Hepatocyte (in vitro differentiated cells): ENCODE results near the gene CALD1. TPM values are rescaled to one million over a fixed set of nuclear protein-coding genes. Genes with fewer than 3 reads are reported as not detected.

Source experiments
- DNase-seq: peaks from one replicate; pipeline ENCODE4 v3.0.0-alpha.2; 2016; ENCODE audit warnings: low spot score
- H2AFZ ChIP-seq: fragments of 200-600 bp; sonication (generic); 2 replicates; pipeline ENCODE4 v1.6.0; 2016; ENCODE audit warnings: antibody characterized with exemption, mild to moderate bottlenecking
- H3K27ac ChIP-seq: fragments of 200-600 bp; sonication (generic); 2 replicates; pipeline ENCODE4 v1.5.1; 2016; ENCODE audit warnings: mild to moderate bottlenecking
- H3K27me3 ChIP-seq: fragments of 200-600 bp; sonication (generic); 2 replicates; pipeline ENCODE4 v1.6.1; 2016
- H3K36me3 ChIP-seq: fragments of 200-600 bp; sonication (generic); replicated peaks from 2 replicates; pipeline ENCODE4 v1.5.1; 2016; ENCODE audit warnings: low read depth; ENCODE audit not compliant: insufficient read depth
- H3K4me1 ChIP-seq: fragments of 200-600 bp; sonication (generic); 2 replicates; pipeline ENCODE4 v1.5.1; 2016; ENCODE audit warnings: mild to moderate bottlenecking, moderate library complexity; ENCODE audit not compliant: insufficient read depth
- H3K4me2 ChIP-seq: fragments of 200-600 bp; sonication (generic); 2 replicates; pipeline ENCODE4 v1.6.0; 2016
- H3K4me3 ChIP-seq: fragments of 200-600 bp; sonication (generic); 2 replicates; pipeline ENCODE4 v1.5.1; 2016; ENCODE audit warnings: mild to moderate bottlenecking
- H3K79me2 ChIP-seq: fragments of 200-600 bp; sonication (generic); 2 replicates; pipeline ENCODE4 v1.6.0; 2017; ENCODE audit warnings: mild to moderate bottlenecking
- H3K9me2 ChIP-seq: fragments of 200-600 bp; sonication (generic); replicated peaks from 2 replicates; pipeline ENCODE4 v1.6.0; 2017; ENCODE audit warnings: mild to moderate bottlenecking; ENCODE audit not compliant: insufficient read depth
- H3K9me3 ChIP-seq: fragments of 200-600 bp; sonication (generic); 2 replicates; pipeline ENCODE4 v1.5.1; 2016; ENCODE audit warnings: low read depth, mild to moderate bottlenecking
- H4K20me1 ChIP-seq: fragments of 200-600 bp; sonication (generic); 2 replicates; pipeline ENCODE4 v1.6.0; 2016; ENCODE audit warnings: mild to moderate bottlenecking; ENCODE audit not compliant: insufficient read depth, poor library complexity, severe bottlenecking
- EZH2 ChIP-seq: fragments of 200-600 bp; sonication (generic); IDR thresholded peaks from 2 replicates; pipeline ENCODE4 v1.6.1; 2016; ENCODE audit warnings: antibody characterized with exemption, mild to moderate bottlenecking, borderline replicate concordance
- EZH2phosphoT487 ChIP-seq: fragments of 200-600 bp; sonication (generic); IDR thresholded peaks from one replicate; pipeline ENCODE4 v1.6.1; 2018; ENCODE audit warnings: antibody characterized with exemption, mild to moderate bottlenecking, low read depth, moderate library complexity; ENCODE audit not compliant: unreplicated experiment, severe bottlenecking
- WGBS: methylation state at CpG from one replicate; pipeline ENCODE4 v1.1.6; 2016; ENCODE audit warnings: low lambda C conversion rate; ENCODE audit errors: missing lambda C conversion rate; 5-methylcytosine and 5-hydroxymethylcytosine counted together
- polyA plus RNA-seq: library from polyadenylated mRNA; unstranded; fragments of >200 nt; fragmentation: Nextera tagmentation; extraction: Ambion mirVana; gene quantifications from 2 replicates; pipeline ENCODE4 v1.2.1, GENCODE V29; 2016
- total RNA-seq: library from RNA; depleted of rRNA; stranded (reverse); fragments of >200 nt; gene quantifications from 2 replicates; pipeline ENCODE4 v1.2.3, GENCODE V29; 2014
- TF ChIP-seq, protein P1 (sequence below): fragments of 200-600 bp; sonication (generic); IDR thresholded peaks from 2 replicates; pipeline ENCODE4 v1.5.1; 2016; ENCODE audit warnings: antibody characterized with exemption, mild to moderate bottlenecking; ENCODE audit not compliant: poor library complexity

The CALD1 gene
- total and polyA plus RNA-seq, 2 experiments from 2014 or later = 207 to 333 TPM

DNA sequence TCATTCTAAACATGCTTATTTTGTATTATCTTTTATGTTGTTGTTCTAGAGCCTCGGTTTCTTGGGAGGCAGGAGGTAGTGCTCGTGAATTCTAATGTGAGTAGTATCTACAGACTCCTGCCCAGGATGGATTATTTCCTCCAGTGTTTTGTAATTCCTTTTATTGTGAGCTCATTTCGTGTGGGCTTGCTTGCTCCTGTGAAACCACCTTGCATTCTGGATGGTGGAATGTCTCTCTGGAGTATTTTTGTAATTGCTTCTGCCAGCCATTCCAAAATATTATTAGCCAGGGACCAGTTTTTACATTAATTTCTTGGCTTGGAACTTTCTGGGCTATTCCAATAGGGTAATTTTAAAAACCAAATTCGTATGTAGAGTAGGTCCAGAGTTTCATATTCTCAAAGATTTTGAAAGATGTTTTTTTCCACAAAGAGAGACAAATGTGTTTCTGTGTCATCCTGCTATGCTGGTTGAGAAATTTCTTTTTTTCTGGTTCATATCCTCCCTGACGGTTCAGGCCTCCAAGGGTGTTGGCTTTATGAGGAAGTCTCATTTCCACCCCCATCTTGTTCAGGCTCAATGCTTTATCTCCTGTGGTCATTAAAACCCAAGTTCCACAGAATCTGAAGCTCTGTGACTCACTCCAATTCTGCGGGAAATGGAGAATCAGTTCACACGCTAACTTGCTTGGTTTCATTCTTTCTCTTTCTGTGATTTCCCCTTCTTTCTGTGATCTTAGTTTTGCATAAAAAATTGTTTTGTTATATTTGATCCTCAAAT lies 41.7 kb upstream of the CALD1 start:
- H3K9me2 ChIP-seq = no peaks in the 10 kb centered on the region
- H3K27me3 ChIP-seq = no peaks in the 10 kb centered on the region
- H3K27ac ChIP-seq = peak overlapping the region; percentile 85
- peak; percentile 55 for DNase-seq
- no peaks in the 10 kb centered on the region for H3K36me3 ChIP-seq
- TF ChIP-seq EZH2phosphoT487 = no peak
- TF ChIP-seq, protein P1, sequence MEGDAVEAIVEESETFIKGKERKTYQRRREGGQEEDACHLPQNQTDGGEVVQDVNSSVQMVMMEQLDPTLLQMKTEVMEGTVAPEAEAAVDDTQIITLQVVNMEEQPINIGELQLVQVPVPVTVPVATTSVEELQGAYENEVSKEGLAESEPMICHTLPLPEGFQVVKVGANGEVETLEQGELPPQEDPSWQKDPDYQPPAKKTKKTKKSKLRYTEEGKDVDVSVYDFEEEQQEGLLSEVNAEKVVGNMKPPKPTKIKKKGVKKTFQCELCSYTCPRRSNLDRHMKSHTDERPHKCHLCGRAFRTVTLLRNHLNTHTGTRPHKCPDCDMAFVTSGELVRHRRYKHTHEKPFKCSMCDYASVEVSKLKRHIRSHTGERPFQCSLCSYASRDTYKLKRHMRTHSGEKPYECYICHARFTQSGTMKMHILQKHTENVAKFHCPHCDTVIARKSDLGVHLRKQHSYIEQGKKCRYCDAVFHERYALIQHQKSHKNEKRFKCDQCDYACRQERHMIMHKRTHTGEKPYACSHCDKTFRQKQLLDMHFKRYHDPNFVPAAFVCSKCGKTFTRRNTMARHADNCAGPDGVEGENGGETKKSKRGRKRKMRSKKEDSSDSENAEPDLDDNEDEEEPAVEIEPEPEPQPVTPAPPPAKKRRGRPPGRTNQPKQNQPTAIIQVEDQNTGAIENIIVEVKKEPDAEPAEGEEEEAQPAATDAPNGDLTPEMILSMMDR = no peak
- TF ChIP-seq EZH2 = no peak
- no peaks in the 10 kb centered on the region for H4K20me1 ChIP-seq
- H3K4me3 ChIP-seq = no peak overlapping the region
- H3K4me1 ChIP-seq = peaks cover 15% of the 10 kb centered on the region
- peak overlapping the region; percentile 58 for H3K4me2 ChIP-seq
- no peaks in the 10 kb centered on the region for H3K79me2 ChIP-seq
- H3K9me3 ChIP-seq = no peaks in the 10 kb centered on the region
- H2AFZ ChIP-seq = no peak overlapping the region
- 80% methylated on average over 7 of the region's 7 CpGs for WGBS

DNA sequence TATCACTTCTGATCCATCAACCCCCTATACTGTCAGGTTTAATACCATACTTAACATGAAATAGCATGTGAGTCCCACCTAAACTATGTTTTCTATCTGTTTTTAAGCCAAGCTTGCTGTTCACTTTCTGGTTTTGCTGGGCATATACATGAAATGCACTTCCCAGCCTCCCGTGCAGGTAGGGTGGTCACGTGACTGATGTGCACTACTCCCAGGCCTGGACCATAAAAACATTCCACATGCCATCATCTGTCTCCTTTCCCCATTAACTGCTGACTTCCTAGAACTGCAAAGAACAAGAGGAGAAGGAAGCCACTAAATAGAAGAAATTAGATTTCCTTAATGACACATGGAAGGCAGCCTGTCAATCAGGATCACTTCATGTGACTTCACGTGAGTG lies 40.1 kb upstream of the CALD1 start:
- no peak for DNase-seq
- TF ChIP-seq, protein P1 = no peak
- TF ChIP-seq EZH2phosphoT487 = no peak
- TF ChIP-seq EZH2 = no peak
- Histone ChIP-seq H3K27ac (peak overlapping the region; percentile 85), H3K4me1 (peaks cover 15% of the 10 kb centered on the region), H3K4me3 (no peak overlapping the region), H3K9me2 (no peaks in the 10 kb centered on the region), H2AFZ (no peak overlapping the region), H3K9me3 (no peaks in the 10 kb centered on the region), H3K27me3 (no peaks in the 10 kb centered on the region), H3K79me2 (no peaks in the 10 kb centered on the region), H4K20me1 (no peaks in the 10 kb centered on the region), H3K36me3 (no peaks in the 10 kb centered on the region), H3K4me2 (no peak overlapping the region)
- 84% methylated on average over 3 of the region's 3 CpGs for WGBS

DNA sequence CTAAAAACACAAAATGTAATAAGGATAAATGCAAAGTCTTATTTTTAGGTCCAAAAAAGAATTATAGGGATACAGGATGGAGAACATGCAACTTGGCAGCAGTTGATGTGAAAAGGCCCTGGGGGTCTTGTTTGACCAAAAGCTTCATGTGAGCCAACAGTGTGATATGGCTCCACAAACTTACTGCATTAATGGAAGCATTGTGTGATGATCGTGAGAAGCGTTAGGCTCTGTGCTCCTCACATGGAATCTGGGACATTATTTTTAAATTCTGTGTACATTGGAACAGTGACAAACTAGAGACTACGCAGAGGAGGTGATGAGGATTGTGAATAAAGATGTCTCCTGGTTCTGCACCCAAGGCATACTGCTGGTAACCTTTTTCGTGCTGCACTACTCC lies 39.1 kb upstream of the CALD1 start:
- H3K9me3 ChIP-seq = no peaks in the 10 kb centered on the region
- peaks cover 15% of the 10 kb centered on the region for H3K4me1 ChIP-seq
- H3K27ac ChIP-seq = no peak overlapping the region
- H3K4me2 ChIP-seq = no peak overlapping the region
- WGBS = 97% methylated on average over 4 of the region's 4 CpGs
- H2AFZ ChIP-seq = no peak overlapping the region
- H3K79me2 ChIP-seq = no peaks in the 10 kb centered on the region
- no peak overlapping the region for H3K4me3 ChIP-seq
- H3K36me3 ChIP-seq = no peaks in the 10 kb centered on the region
- H4K20me1 ChIP-seq = no peaks in the 10 kb centered on the region
- H3K9me2 ChIP-seq = no peaks in the 10 kb centered on the region
- DNase-seq = no peak
- TF ChIP-seq EZH2 = no peak
- no peak for TF ChIP-seq EZH2phosphoT487
- TF ChIP-seq, protein P1 = no peak
- H3K27me3 ChIP-seq = no peaks in the 10 kb centered on the region
